Natural killer cell (primary cell): ENCODE results near the gene ICA1L. TPM values are rescaled to one million over a fixed set of nuclear protein-coding genes. Genes with fewer than 3 reads are reported as not detected.

Source experiments
- ATAC-seq, 3 donors: fragments of 150-1000 bp in 2 of 3; fragments of 200-7000 bp in 1 of 3; cut with Tn5 transposase; 1 replicate in 1 of 3; 2 replicates in 2 of 3; pipeline ENCODE4 v1.10.0; 2021; ENCODE audit warnings: mild to moderate bottlenecking in 2 of 3, moderate library complexity in 2 of 3
- DNase-seq, 2 donors: peaks; one replicate each; pipeline versions ENCODE4 v3.0.0 to v3.0.0-alpha.2; 2013 to 2021; ENCODE audit warnings: mixed read lengths in 1 of 2
- H3K27ac ChIP-seq: one replicate; pipeline ENCODE4 v1.5.1; 2013; ENCODE audit warnings: mild to moderate bottlenecking, low read length
- H3K27me3 ChIP-seq: one replicate; pipeline ENCODE4 v1.6.1; 2013; ENCODE audit warnings: low read length; ENCODE audit not compliant: control insufficient read depth, insufficient read depth
- H3K36me3 ChIP-seq: one replicate; pipeline ENCODE4 v1.6.1; 2013; ENCODE audit warnings: low read length; ENCODE audit not compliant: control insufficient read depth, insufficient read depth
- H3K4me1 ChIP-seq: one replicate; pipeline ENCODE4 v1.6.1; 2013; ENCODE audit warnings: low read length; ENCODE audit not compliant: control insufficient read depth, insufficient read depth
- H3K4me3 ChIP-seq: one replicate; pipeline ENCODE4 v1.5.1; 2013; ENCODE audit warnings: low read length
- H3K9me3 ChIP-seq: one replicate; pipeline ENCODE4 v1.6.1; 2013; ENCODE audit warnings: low read length; ENCODE audit not compliant: control insufficient read depth, insufficient read depth
- H3K27ac Mint-ChIP-seq, 2 donors: one replicate each; pipeline ENCODE4 v1.8.0; 2022; ENCODE audit warnings: mild to moderate bottlenecking in 2 of 2, mixed read lengths in 2 of 2, moderate library complexity in 1 of 2
- H3K27me3 Mint-ChIP-seq, 2 donors: one replicate each; pipeline ENCODE4 v1.8.0; 2022; ENCODE audit warnings: low read depth in 2 of 2, mixed read lengths in 2 of 2
- H3K36me3 Mint-ChIP-seq: one replicate; pipeline ENCODE4 v1.8.0; 2022; ENCODE audit warnings: mixed read lengths
- H3K4me1 Mint-ChIP-seq, 2 donors: one replicate each; pipeline ENCODE4 v1.8.0; 2022; ENCODE audit warnings: mixed read lengths in 2 of 2
- H3K4me3 Mint-ChIP-seq: one replicate; pipeline ENCODE4 v1.8.0; 2022; ENCODE audit warnings: mild to moderate bottlenecking, moderate library complexity, mixed read lengths
- H3K9me3 Mint-ChIP-seq, 2 donors: one replicate each; pipeline ENCODE4 v1.8.0; 2022; ENCODE audit warnings: mixed read lengths in 2 of 2
- CTCF ChIP-seq: fragments of 200-600 bp; IDR thresholded peaks from one replicate; pipeline ENCODE4 v1.8.0; 2022; ENCODE audit warnings: antibody characterized with exemption
- WGBS: methylation state at CpG from one replicate; pipeline ENCODE4 v1.1.7; 2013; ENCODE audit warnings: missing lambda C conversion rate; ENCODE audit not compliant: insufficient coverage; 5-methylcytosine and 5-hydroxymethylcytosine counted together
- intact Hi-C: fragments of 100-400 bp; cut with micrococcal nuclease; formaldehyde crosslinking; loops from one replicate; pipeline ENCODE4 v1.14.2; 2022
- total RNA-seq, 4 donors: library from RNA; stranded (reverse); fragments of 120-200 nt in 1 of 4; gene quantifications; one replicate each; pipeline versions ENCODE4 v1.2.3 to v1.2.4, GENCODE V29; 2013 to 2022

The ICA1L gene
- total RNA-seq, 3 donors from 2014 or later (not counting 1 experiment from before 2014, with no cell fraction given): 9.0 to 15.5 (median 10.4) TPM

GRCh38 chr2:202756598-202756997 lies 115.0 kb downstream of the ICA1L start:
- Histone ChIP-seq H3K27me3 (no peaks in the 10 kb centered on the region), H3K36me3 (peaks cover 19% of the 10 kb centered on the region), H3K4me1 (peaks cover 2% of the 10 kb centered on the region), H3K27ac (no peak overlapping the region), H3K4me3 (no peak overlapping the region), H3K9me3 (no peaks in the 10 kb centered on the region)
- Mint-ChIP-seq H3K27me3 (no peaks in the 10 kb centered on the region), H3K9me3 (no peaks in the 10 kb centered on the region), H3K36me3 (no peaks in the 10 kb centered on the region), H3K27ac (no peak overlapping the region), H3K4me3 (no peak overlapping the region), H3K4me1 (peaks cover 6 to 13% of the 10 kb centered on the region in 2 donors)
- no peak for DNase-seq
- intact Hi-C loops: no loop called here
- TF ChIP-seq CTCF: no peak
- ATAC-seq: no peak
- 94% methylated on average over 2 of the region's 3 CpGs for WGBS

DNA sequence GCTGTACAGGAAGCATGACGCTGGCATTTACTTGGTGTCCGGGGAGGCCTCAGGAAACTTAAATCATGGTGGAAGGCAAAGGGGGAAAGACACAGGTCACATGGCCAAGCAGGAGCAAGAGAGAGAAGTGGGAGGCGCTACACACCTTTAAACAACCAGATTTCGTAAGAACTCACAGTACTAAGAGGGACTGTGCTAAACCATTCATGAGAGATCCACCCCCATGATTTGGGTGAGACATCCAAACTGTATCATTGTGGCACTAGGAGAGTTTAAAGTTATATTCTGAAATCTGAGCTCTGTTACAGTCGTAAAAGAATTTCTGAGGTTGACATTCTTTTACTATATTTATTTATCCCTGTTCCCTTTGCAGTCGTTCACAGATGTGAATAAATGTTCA lies 116.6 kb downstream of the ICA1L start:
- DNase-seq (no peak), ATAC-seq (no peak)
- no peaks in the 10 kb centered on the region for H3K36me3 Mint-ChIP-seq
- H3K4me3 ChIP-seq: no peak overlapping the region
- no peak overlapping the region for H3K27ac ChIP-seq
- H3K9me3 Mint-ChIP-seq: no peaks in the 10 kb centered on the region
- no peaks in the 10 kb centered on the region for H3K27me3 ChIP-seq
- H3K4me1 Mint-ChIP-seq: no peaks in the 10 kb centered on the region
- no peaks in the 10 kb centered on the region for H3K9me3 ChIP-seq
- no peak for TF ChIP-seq CTCF
- H3K27ac Mint-ChIP-seq: peak overlapping the region in 1 of 2 donors; percentile 9
- peaks cover 15% of the 10 kb centered on the region for H3K36me3 ChIP-seq
- peaks cover 3% of the 10 kb centered on the region for H3K4me1 ChIP-seq
- intact Hi-C loops: no loop called here
- H3K4me3 Mint-ChIP-seq: no peak overlapping the region
- WGBS: 96% methylated on average over 2 of the region's 6 CpGs
- H3K27me3 Mint-ChIP-seq: no peaks in the 10 kb centered on the region

GRCh38 chr2:202752071-202752470 lies 119.5 kb downstream of the ICA1L start:
- TF ChIP-seq CTCF: no peak
- Mint-ChIP-seq H3K36me3 (no peaks in the 10 kb centered on the region), H3K4me3 (no peak overlapping the region), H3K4me1 (no peaks in the 10 kb centered on the region), H3K27me3 (no peaks in the 10 kb centered on the region), H3K27ac (no peak overlapping the region), H3K9me3 (no peaks in the 10 kb centered on the region)
- H3K27ac ChIP-seq: no peak overlapping the region
- intact Hi-C loops: no loop called here
- no peaks in the 10 kb centered on the region for H3K27me3 ChIP-seq
- DNase-seq (peak in 1 of 2 donors; percentile 39), ATAC-seq (no peak)
- no peaks in the 10 kb centered on the region for H3K9me3 ChIP-seq
- WGBS: 100% methylated on average over 1 of the region's 2 CpGs
- peaks cover 3% of the 10 kb centered on the region for H3K4me1 ChIP-seq
- no peak overlapping the region for H3K4me3 ChIP-seq
- H3K36me3 ChIP-seq: peaks cover under 1% of the 10 kb centered on the region

DNA sequence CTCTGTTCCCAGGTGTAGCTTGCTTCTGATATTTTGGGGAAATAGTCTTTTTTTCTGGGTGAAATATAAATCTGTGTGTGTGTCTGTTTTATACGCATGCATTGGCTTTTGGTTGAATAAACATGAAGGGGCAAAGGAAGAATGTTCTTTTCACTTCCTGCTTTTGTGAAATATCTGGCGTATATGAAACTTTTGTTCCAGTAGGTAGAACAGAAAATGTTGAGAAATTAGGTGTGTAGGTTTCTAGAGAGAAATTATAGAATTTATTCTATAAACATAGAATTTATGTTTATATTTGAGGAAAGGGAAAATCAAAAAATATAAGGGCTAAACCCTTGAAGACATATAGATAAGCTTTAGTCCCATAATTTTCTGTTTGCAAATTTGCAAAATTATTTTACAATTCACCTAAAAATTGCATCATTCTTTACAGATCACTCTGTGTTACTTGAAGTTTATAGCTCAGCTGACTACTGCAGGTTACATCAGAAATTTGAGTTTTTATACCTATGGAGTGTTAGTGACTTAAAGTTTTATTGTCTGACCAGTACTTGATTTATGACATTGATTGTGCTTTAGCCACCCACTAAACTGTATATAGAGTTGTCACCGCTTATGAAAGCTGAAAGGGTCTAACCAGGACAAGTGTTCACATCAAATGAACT lies 120.7 kb downstream of the ICA1L start:
- H3K36me3 Mint-ChIP-seq: no peaks in the 10 kb centered on the region
- H3K9me3 Mint-ChIP-seq: no peaks in the 10 kb centered on the region
- Histone ChIP-seq H3K27me3 (no peaks in the 10 kb centered on the region), H3K9me3 (no peaks in the 10 kb centered on the region), H3K4me3 (no peak overlapping the region), H3K4me1 (peaks cover 3% of the 10 kb centered on the region), H3K27ac (peak overlapping the region; percentile 45), H3K36me3 (no peaks in the 10 kb centered on the region)
- no peak for ATAC-seq
- H3K4me3 Mint-ChIP-seq: no peak overlapping the region
- no peaks in the 10 kb centered on the region for H3K27me3 Mint-ChIP-seq
- no peak for TF ChIP-seq CTCF
- WGBS: 90% methylated on average over 2 of the region's 3 CpGs
- intact Hi-C loops: no loop called here
- no peak for DNase-seq
- H3K4me1 Mint-ChIP-seq: no peaks in the 10 kb centered on the region
- H3K27ac Mint-ChIP-seq: no peak overlapping the region
